Measurements from ENCODE around the gene WDR27. TPM values are rescaled to one million over a fixed set of nuclear protein-coding genes. Genes with fewer than 3 reads are reported as not detected.
"Not testable (repeated sequence)": the region's sequence is repeated elsewhere in the genome, so short reads cannot be mapped to it uniquely, and the experiment has no call there.

The WDR27 gene
- total RNA-seq, 1 experiment from 2014 or later: 10.6 TPM

DNA sequence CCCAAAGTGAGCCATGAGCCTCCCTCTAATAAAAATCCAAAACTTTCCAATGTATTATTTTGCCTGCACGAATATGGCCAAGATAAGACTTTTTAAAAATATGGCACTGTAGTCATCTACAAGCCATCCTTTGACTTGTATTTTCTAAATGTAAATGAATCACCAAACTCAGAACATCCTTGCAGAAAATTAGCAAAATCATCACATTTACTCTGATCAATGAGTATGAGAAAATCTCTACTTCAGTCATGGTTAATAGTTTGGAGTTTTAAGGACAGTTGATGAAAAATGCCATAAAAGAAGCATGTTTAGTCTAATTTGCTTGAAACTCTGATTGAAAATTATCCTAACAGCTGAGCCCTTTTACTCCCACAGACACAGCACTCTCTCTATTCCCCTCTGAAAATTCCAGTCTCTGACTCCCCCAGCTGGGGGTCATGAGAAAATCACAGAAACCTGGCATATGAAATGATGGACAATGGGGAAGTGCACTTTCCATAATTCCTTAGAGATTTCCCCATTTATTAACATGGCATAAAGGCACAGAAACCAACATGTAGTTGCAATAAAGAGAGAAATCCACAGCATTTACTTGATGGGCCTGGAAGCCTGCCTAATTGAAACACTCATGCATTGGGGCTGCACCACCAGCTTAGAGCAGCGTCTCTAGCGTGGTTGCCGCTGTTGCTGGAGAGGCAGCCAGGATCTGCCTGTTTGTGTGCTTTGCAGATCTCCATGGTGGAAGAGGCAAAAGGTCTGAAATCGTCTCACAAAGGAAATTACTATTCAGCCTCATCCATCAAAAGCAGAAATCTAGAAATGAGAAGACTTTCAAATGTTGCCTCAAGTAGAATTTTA, 214.0 kb downstream of the WDR27 start:
- DNase-seq (ENCODE audit: low read depth): peak; percentile 22

DNA sequence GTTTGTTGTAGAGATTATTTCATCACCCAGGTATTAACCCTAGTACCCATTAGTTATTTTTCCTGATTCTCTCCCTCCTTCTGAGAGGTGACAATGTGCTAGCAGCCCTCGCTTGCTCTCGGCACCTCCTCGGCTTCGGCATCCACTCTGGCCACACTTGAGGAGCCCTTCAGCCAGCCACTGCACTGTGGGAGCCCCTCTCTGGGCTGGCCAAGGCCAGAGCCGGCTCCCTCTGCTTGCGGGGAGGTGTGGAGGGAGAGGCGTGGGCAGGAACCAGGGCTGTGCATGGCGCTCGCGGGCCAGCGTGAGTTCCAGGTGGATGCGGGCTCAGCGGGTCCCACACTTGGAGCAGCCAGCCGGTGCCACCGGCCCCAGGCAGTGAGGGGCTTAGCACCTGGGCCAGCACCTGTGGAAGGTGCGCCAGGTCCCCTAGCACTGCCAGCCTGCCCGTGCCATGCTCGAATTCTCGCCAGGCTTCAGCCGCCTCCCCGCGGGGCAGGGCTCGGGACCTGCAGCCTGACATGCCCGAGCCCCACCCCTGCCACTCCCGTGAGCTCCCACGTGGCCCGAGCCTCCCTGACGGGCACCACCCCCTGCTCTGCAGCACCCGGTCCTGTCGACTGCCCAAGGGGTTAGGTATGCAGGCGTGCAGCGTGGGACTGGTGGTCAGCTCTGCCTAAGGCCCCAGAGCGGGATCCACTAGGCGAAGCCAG, 221.9 kb downstream of the WDR27 start:
- DNase-seq (ENCODE audit: low read depth): no peak

GRCh38 chr6:169474362-169474761, 227.5 kb downstream of the WDR27 start:
- DNase-seq (ENCODE audit: low read depth): no peak

GRCh38 chr6:169473663-169474062, 228.2 kb downstream of the WDR27 start:
- no peak for DNase-seq (ENCODE audit: low read depth)

- DNase-seq (ENCODE audit: low read depth): peak; percentile 37
Observed at GRCh38 chr6:169472786-169473416, 228.9 kb downstream of the WDR27 start.

GRCh38 chr6:169470790-169471189, 231.0 kb downstream of the WDR27 start:
- no peak for DNase-seq (ENCODE audit: low read depth)

DNA sequence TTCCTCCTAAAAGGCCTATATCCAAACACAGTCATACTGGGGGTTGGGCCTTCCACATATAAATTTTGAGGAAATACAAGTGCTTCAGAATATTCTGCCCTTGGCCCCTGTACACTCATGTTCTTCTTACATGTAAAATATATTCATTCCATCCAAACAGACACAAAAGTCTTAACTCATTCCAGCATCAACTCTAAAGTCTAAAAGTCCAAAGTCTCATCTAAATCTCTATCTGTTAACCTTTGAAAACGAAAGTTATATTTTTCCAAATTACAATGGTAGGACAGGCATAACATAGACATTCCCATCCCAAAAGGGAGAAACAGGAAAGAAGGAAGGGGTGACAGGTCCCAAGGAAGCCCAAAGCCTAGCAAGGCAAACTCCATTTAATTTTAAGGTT, 232.8 kb downstream of the WDR27 start:
- no peak for DNase-seq (ENCODE audit: low read depth)

- not testable (repeated sequence) for DNase-seq (ENCODE audit: low read depth)
Observed at GRCh38 chr6:169467755-169468154, 234.1 kb downstream of the WDR27 start.

DNA sequence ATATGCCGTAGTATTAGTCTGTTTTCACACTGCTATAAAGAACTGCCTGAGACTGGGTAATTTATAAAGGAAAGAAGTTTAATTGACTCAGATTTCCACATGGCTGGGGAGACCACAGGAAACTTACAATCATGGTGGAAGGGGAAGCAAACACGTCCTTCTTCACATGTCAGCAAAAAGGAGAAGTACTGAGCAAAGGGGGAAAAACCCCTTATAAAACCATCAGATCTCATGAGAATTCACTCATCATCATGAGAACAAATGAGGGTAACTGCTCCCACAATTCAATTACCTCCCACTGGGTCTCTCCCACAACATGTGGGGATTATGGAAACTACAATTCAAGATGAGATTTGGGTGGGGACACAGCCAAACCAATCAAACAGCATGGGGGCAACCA, 235.6 kb downstream of the WDR27 start:
- DNase-seq (ENCODE audit: low read depth): not testable (repeated sequence)

DNA sequence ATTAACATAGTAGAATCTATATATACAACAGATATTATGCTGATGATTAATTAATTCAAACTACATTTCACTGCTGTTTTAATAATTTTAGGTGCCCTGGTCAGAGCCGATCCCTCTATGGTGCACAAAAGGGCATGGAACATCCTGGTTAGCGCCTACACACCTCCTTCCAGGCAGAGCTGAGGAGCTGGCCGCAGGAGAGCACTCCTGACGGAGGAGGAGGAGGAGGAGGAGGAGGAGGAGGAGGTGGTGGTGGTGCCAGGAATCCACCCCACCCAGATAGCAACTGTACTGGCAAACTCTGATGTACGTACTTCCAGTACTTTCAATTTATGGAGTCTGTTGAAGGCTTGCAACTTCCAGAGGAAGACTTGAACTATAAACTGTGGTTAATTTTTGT, 244.1 kb downstream of the WDR27 start:
- no peak for DNase-seq (ENCODE audit: low read depth)

- no peak for DNase-seq (ENCODE audit: low read depth)
Observed at GRCh38 chr6:169456840-169457239, 245.0 kb downstream of the WDR27 start.

DNA sequence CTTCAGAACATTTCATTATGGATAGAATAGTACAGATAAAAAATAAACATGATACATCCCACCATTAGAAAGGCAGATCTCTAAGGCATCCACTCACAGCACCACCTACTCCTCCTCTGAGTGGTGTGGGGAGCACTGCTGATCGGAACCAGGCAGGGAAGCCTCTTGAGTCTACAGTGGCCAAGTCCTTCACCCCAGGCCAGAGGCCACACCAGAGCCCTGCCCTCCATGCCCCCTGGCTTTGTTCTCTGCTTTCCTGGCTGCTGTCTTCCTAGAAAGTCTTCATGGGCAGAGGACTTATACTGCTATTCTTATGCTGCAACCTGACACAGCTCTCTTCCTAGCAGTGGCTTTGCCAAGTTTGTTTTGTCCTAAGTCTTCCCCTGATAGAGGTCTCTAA, 246.4 kb downstream of the WDR27 start:
- DNase-seq (ENCODE audit: low read depth): no peak

DNA sequence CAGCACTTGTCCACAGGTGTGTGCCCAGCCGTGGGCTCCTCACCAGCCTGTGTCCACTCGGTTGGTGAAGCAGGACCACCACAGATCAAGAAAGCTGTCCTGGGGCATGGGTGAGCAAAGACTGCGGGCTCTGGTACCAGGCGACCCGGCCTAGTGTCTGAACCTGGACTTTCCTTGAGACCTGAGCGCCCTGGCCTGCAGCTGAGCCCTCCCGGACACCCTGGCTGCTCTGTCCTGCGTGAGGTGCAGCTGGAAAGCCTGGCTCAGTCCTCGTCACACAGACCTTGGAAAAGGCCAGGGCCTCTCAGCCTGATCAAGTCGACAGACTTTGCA, 247.0 kb downstream of the WDR27 start:
- DNase-seq (ENCODE audit: low read depth): no peak

DNA sequence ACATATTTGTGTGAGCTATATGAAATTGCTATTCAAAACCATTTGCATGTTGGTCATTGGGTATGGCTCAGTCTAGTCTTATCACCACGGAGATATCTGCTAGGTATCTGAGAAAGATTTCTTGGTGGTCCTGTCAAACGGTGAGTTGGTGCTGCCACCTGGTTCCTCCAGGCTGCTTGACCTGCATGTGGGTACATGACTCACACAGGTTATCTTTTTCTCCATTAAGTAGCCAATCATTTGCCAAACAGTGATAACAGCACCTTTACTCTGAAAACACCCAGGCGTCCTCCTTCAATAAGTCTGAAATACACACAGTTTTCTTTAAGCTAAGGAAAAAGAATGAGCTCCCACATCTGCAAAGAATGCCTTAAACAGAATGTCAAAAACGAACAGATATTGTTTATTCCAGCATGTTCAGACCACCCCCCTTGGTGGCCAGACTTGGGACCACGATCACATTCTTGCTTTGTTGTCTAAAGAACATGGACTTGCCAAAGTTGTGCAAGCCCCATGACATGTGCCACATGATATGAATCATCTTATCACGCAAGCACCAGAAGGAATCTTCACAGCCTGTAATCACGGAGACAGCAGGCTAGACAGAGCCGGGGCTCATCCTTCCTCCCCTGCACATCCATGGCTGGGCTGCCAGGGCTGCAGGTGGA, 247.5 kb downstream of the WDR27 start:
- peak; percentile 4 for DNase-seq (ENCODE audit: low read depth)

GRCh38 chr6:169452869-169453620, 248.8 kb downstream of the WDR27 start:
- no peak for DNase-seq (ENCODE audit: low read depth)

DNA sequence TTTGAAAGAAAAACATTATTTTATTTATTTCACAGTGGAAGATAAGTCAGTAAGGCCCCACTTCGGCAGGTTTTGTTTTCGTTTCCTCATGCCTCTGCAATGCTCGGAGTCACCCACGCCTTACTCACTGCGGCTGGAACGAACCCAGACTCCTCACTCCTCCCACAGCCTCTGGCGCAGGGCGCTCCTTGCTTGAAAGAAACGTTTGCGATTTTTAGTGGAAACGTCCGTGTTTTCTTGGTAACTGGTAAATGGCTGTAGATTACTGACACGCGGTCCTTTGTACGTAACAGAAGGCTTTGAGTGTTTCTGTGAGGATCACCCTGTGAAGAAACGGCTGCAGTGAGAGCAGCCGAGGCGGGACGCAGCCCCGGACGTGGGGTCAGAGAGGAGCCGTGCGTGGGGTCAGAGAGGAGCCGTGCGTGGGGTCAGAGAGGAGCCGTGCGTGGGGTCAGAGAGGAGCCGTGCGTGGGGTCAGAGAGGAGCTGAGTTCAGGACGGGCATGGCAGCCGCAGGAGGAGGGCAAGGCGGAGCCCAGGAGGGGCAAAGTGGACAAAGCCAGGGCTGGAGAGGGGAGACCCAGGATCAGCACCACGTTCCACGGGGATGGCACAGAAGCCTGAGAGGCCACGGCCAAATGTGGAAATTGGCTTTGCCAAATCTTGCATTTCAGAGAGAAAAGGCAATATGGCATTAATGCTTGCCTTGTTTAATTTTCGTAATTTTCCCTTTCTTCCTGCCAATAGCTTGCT, 249.5 kb downstream of the WDR27 start:
- DNase-seq (ENCODE audit: low read depth): peak; percentile 48

GRCh38 chr6:169451065-169451838, 250.6 kb downstream of the WDR27 start:
- no peak for DNase-seq (ENCODE audit: low read depth)

DNA sequence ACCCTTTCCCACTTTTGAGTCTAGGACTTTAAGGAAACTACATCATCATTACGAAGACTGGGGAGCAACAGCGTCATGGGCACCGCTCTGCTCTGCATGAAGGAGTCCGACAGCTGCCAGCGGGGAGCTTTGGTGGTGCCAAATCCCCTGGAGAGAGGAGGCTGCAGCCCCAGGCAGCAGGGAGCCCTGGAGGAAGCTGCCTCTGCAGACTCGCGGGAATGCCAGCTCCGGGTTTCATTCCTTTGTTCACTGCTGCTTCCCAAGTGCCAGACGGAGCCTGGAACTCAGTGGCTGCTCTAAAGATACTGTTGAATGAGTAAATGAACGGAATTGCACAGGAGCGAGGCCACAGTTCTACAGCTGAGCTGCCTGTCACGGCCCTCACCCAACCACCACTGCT, 251.7 kb downstream of the WDR27 start:
- DNase-seq (ENCODE audit: low read depth): no peak

- no peak for DNase-seq (ENCODE audit: low read depth)
Observed at GRCh38 chr6:169449221-169449620, 252.6 kb downstream of the WDR27 start.
